Right kidney (tissue), 1 donor: ENCODE measurements around the gene RTN1.

Experiments
- DNase-seq: peaks from one replicate; pipeline ENCODE4 v3.0.0-alpha.2; 2016

RTN1 gene

DNA sequence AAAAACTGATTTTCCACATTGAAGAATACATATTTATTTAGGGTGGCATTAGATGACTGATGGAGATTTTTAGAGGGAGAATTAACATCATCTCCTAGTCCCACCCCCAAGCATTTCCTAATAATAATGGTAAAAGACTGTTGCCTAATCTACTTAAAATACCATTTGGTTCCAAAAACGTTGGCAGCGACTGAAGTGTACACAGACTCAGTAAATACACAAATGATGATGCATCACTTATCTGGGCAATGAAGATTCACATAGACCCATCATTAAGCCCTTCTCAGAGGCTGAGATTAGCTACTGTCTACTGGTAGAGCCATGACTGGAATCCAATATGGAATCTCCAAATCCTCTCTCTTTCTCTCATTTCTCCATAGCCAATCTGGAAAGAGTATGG is 18.2 kb downstream of the RTN1 start:
- DNase-seq, result no peak

DNA sequence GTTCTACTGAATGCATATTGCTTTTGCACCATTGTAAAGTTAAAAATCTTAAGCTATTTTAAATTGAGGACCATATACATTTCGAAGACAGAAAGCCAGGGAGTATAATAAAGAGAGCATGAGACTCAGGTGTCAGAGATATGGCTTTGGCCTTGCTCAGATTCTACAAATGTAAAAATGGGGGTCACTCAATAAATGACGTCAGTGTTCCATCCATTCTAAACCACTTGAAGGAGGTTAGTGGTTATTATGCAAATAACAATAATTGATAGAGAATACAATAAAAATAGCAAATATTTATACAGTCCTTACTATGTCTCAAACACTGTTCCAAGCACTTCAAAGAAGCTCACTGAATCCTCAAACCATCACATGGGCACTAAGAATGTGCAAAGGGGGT is 20.1 kb downstream of the RTN1 start:
- DNase-seq, result no peak

DNA sequence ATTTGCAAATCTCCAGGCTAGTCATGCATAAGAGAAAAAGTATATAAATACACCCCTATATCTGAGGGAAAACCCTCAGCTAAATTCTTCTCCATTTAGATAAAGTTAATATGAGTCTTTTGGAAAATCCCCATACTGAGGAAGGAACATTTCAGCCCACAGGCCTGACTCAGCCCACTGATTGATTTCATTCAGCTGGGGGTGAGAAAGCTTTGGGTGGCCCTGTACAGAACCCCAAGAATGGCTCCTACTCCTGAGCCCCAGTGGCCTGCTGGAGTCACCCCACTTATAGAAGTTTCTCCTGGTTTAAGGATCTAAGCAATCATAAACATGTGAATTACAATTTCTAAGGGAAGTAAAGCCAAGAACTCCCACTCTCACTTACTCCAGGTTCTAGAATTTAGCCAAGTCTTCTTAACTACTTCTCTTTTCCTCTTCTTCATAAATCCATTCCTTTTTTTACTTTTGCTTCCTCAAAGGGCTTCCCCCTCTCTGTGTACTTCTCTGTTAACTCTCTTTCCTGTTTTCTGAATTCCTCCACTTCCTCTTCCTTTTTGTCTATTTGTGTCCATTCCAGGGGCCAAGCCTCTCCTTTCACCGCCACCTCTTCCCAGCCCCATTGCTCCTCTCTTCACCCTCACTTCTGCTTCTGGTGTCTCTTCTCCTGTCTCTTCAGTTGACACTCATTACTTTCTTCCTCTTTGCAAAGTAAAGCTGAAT is 21.0 kb downstream of the RTN1 start:
- DNase-seq, result no peak

DNA sequence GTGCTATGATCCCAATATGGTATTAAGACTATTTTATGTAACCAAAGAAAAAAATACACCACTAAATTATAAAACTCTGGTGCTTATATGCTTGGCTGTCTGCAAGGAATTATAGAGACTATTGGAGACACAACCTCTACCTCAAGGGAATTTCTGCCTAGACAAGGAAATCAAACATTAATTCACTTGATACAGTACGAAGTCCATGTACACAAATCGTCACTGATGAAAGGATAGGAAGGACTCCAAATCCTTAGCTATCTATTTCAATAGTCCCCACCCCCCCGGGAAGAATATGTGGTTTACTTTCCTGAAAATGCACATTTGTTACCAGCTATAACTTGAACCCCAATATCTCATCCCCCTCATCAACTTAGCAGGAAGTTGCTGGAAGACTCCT is 21.9 kb downstream of the RTN1 start:
- DNase-seq, result no peak

DNA sequence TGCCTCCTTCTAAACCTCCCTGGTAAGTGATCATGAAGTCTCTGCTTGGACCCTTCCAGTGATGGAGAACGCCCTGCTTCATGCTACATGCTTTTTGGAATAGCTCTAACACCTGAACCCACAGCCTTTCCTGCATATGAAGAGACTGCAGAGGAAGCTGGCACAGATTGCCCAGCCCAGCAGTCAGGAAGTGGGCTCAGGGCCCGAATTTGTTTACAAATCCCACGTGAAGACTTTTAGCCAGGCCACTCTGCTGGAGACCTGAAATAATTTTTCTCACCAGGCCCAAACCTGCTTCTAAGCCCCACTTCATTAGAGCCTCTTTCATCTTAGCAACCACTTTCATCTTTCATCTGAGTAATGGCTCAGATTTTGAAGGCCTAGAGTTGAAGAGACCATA is 22.9 kb downstream of the RTN1 start:
- no peak for DNase-seq

DNA sequence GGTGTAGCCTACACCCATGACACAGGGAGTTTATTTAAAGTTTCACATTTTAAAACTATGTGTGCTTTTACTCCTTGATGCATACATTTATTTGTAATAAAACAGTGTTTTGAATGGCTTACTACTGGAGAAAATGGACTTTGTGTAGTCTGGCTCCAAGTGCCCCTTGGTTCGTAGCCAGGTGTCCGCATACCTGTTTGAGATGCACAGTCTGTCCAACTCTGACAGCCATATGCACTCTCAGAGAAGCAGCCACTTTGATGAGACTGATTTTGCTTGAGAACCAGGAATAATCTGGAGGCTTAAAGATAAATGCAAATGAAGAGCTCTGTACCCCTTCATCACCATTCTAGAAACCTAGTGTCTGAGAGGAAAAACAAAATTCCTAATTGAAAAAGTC is 24.0 kb downstream of the RTN1 start:
- no peak for DNase-seq

DNA sequence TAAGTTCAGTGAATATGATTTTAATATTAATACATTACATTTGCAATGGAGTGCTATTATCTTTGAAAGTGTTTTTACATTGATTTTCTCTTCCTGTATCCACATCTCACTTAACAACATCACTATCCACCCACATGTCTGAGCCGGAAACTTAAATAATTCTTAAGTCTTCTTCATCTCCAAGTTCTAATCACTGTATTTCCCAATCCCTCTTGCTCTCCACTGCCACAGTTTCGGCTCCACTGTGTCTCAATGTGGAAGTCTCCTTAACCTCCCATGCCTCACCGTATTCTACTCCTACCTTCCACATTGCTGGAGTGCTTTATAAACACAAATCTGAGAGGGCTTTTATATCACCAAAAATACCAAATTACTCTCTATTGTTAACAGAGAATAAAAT is 25.3 kb downstream of the RTN1 start:
- DNase-seq, result no peak

DNA sequence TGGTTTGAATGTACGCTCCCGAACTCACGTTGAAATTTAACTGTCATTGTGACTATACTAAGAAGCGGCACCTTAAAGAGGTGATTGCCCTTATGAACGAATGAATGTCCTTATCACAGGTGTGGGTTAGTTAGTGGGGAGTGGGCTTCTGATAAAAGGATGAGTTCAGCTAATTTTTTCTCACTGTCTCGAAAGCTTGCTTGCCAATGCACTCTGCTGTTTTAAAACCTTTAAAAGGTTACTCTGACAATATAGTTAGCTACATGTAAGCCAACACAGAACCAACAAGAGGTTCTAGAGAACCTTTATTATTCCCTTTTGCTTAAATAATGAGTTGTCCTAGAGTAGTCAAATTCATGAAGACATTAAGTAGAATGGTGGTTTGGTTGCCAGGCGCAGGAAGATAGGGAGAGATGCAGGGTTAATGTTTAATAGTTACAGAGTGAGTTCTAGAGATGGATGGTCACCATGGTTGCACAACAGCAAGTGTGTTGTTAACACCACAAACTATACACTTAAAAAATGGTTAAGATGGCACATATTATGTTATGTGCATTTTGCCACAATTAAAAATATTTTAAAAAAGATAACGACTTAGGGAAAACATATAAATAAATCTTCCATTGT is 26.3 kb downstream of the RTN1 start:
- DNase-seq, result no peak

DNA sequence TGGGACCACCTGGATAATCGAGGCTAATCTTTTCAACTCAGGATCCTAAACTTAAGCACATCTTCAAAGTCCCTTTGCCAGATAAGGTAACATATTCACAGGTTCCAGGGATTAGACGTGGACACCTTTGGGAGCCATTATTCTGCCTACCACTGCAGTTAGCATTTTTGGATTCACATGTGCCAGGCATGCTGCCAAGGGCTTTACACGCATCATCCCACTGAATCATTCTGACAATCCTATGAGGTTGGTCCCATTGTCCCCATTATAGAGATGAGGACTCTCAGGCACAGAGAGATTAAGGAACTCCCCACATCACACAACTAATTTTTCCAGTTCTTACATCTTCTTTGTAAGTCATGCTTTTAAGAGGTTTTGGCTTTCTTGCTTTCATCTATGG is 34.5 kb downstream of the RTN1 start:
- no peak for DNase-seq

DNA sequence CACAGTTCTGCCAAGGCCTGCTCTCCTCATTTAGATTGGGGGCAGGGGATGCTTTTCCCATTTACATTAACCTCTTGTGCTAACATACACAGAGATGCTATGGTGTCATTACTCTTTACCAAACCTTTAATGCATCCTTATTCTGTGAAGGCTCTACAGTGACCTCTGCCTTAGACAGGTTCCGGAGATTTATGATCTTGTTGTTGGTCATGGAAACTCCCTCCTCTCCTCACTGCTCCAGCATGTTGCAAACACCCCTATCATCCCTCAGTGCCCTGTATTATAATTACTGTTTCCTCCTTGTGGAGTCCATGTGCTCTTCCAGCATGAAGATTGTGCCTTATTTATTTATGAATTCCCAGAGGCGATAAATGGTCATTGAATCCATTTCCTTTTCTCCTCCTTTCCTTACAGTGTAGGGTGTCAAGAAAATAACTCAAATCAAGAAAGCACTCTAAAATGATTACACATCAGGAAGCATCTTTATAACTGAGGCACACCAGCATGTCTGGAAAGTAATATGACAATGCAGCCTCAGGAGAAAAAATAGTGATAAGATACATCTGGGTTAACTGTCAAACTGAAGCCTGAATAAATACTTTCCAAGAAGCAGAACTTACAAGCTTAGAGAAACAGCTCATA is 37.8 kb downstream of the RTN1 start:
- DNase-seq, result no peak

DNA sequence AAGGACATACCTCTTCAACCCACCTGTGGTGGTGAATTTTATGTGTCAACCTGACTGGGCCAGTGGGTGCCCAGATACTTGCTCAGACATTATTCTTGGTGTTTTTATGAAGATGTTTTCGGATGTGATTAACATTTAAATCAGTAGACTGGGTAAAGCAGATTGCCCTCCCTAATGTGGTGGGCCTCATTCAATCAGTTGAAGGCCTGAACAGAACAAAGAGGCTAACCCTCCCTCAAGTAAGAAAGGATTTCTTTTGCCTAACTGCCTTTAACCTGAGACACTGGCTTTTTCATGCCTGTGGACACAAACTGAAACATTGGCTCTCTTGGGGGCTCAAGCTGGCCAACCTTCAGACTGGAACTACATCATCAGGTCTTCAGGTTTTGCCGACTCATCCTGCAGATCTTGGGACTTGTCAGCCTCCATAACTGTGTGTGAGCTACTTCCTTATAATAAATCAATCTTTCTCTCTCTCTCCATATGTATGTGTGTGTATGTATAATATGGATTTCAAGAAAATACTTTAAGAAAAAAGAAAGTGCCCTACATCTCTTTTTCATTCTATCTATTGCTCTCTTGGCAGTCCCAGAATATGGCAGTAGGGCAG is 39.4 kb downstream of the RTN1 start:
- no peak for DNase-seq

DNA sequence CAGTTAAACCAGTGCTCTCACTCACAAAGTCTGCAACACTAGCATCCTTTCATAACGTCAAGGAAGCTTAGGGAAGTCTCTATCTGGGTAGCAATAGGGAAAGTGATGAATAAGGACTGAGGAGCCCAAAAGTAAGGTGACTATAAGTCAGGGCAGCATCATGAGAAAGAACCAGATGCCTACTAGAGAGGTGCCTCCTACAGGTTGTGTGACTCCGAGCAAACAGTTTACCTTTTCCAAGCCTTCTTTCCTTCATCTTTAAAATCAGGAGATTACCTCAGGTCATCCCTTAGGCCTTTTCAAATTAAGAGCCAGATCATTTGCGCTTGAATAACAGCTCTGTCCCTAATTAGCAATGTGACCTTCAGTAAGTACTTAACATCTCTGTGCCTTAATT is 40.2 kb downstream of the RTN1 start:
- DNase-seq, result no peak

DNA sequence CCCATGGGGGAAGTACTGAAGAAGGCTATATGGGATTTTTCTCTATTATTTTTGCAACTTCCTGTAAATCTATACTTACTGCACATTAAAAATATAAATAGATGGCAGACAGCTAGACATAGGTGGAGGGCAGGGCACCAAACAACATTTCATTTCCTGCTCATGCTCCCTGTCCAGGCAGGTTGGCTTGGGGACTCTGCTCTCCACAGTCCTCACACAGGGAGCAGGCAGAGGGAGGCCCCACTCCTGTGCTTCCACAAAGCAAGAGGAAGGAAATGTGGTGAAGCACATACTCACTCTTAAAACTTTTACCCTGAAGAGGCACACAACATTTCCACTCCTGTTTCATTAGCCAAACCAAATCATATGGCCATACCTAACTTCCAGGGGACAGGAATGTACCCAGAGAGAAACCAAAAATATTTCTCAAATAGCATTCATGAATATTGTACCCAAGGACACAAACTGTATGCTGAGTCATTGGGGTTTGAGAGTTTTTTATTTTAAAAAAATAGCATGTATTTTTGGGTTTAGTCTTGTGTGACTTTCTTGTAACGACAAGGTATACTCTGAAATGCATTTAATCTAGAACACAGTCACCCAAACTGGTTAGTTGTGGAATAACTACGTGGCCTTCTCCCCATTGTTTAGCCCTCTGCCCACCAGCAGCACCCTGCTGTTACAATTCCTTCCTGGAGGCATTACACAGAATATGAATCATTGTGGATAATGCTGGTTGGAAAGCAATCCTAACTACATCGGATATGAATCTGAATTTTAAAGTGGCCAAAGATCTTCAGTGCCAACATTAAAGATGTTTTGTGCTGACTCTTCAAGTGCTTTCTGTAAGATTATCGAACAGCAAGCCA is 40.9 kb downstream of the RTN1 start:
- no peak for DNase-seq

DNA sequence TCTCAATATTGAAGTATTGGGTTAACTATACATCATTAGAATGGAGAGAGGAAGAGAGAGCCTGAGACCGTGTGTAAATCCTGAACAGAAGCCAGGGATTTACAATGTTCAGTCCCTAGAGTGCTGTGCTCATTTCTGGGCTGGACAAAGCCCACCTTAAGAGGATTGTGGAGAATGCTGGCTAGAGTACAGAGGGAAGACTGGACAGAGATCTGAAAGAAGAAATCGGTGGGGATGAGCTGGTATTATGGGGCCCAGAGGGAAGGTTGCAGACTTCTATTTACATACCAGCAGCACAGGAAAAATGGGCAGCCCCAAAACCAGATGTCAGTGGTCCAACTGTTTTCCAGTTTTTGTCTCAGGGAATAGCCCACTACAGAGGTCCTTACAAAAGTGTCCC is 42.3 kb downstream of the RTN1 start:
- DNase-seq, result no peak

DNA sequence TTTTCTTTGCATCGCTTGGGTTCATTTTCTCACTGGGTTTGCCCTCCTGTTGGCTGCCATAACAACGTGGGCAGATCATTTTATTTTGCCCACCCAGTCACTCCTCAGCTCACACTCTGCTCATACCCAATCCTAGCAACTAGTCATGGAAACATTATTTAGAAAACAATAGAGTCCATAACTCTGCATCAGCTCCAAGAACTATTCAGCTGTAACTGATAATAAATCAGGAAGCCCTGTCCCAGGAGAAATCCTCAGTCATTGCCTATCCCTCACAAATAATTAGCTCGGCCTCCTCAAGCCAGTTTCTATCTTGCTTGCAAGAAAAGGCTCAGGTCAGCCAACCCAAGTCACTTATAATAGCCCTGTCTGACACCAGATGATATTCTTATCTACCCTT is 43.2 kb downstream of the RTN1 start:
- no peak for DNase-seq

DNA sequence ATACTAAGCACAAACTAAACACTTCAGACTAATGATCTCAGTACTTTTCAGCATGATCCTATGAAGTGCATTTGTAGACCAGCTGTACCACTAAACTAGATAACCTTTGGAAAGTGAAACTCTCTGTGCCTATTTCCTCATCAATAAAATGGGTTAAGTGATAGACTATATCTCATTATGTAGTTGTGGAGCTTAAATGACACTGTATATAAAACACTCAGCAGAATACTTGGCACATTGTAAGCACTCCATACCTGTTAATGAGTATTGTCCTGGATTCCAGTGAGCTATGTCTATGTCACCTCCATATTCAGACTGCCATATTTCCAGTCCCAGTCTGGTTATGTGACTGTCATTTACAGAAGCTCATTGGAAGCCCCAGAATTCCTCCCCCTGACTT is 44.4 kb downstream of the RTN1 start:
- DNase-seq, result no peak

DNA sequence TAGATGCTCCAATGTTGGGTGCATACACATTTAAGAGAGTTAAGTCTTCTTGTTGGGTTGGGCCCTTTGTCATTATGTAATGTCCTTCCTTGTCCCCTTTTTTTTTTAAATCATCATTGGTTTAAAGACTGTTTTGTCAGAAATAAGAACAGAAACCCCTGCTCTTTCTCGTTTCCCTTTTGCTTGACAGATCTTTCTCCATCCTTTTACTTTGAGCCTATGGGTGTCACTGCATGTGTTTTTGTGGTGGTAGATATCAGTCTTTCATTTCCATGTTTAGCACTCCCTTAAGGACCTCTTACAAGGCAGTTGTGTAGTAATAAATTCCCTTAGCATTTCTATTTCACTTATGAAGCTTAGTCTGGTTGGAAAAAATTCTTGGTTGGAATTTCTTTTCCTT is 47.4 kb downstream of the RTN1 start:
- DNase-seq, result no peak

DNA sequence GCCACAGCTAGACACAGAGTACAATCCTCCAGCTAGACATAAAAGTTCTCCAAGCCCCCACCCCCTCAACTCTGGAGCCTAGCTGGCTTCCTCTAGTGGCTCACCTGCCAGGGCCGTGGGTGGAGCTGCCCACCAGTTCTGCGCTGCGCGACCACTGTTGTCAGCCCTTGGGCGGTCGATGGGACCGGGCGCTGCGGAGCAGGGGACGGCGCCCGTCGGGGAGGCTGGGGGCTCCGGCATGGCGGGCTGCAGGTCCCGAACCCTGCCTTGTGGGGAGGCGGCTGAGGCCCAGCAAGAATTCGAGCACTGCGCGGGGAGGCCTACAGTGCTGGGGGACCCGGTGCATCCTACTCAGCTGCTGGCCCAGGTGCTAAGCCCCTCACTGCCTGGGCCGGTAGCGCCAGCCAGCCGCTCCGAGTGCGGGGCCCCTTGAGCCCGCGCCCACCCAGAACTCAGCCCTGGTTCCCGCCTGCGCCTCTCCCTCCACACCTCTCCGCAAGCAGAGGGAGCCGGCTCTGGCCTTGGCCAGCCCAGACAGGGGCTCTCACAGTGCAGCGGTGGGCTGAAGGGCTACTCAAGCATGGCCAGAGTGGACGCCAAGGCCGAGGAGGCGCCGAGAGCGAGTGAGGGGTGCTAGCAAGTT is 51.0 kb downstream of the RTN1 start:
- no peak for DNase-seq

DNA sequence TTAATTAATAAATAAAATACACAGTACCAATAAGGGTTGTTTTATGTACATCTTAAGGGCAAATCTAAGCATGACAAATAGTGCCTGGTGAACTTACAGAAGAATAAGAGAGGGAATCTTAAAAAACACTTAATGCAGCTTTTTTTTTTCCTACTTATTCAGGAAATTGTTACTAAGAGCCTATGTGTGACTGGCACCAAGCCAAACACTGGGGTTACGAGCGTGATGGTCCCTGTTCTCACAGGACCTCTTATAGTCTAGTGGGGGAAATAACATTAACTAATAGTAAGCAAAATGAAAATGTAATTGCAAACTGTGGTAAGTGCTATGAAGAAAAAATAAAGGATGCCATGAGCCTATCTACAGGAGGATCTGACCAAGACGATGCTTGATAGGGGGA is 53.6 kb downstream of the RTN1 start:
- no peak for DNase-seq

DNA sequence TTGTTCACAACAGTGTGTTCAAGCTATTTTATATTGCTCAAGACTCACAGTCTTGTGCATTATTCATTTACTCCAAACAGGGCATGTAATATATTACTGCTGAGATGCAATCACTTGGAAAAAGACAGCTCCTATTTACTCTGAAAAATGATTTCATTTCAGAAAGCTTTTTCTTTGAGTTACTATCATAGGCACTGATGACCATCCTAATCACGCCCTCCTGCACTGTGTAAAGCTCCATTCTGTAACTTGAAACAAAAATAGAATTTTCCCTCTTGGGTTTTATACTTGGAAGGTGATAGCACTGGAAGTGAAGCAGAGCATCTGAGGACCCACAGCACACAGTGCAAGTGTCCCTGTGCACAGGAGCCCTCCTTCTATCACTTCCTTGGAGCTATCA is 55.6 kb downstream of the RTN1 start:
- no peak for DNase-seq

DNA sequence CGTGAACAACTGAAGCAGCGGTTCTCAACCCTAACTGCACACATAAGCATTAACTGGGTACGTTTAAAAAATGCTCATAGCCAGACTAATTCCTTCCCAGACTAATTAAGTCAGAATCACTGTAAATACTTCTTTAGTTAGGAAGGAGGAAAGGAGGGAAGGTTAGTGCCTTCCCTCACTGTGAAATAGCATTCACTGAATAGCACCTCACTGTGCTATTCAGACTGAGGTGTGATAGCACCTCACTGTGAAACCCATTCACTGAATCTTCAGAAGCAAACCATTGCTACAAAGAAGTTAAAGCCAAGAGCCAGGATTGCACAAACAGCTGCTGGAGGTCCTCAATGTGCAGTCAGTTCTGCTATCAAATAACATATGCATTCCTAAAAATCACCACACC is 58.8 kb downstream of the RTN1 start:
- no peak for DNase-seq

DNA sequence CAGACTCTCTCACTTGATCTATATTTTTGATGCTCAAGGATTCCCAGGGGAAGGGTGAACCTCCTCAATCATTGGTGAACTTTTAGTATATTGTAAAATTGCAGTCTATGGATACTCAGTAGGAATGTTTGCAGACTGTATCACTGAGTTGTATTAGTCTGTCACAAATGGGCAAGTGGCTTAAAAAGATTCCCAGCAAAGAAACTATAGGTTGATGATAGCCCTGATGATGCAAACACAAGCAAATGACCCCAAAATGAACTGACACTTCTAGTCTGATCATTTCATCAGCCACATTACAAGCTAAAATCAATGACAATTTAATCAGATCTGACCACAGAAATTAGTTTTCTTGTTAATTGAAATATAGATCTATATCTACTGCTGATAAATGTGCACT is 59.5 kb downstream of the RTN1 start:
- DNase-seq, result no peak
